GM12892 (cell line): ENCODE results near the gene SCYGR3.

Source experiments
- POLR2A ChIP-seq: IDR thresholded peaks from 2 replicates; pipeline ENCODE4 v1.6.1; 2011; ENCODE audit warnings: low read depth, low read length, control low read depth
- POLR2AphosphoS5 ChIP-seq: IDR thresholded peaks from 2 replicates; pipeline ENCODE4 v1.6.1; 2011; ENCODE audit warnings: low read depth, low read length, control low read depth

GRCh38 chr2:227634201-227634600 lies 19.6 kb upstream of the SCYGR3 start:
- no peak for TF ChIP-seq POLR2A
- no peak for TF ChIP-seq POLR2AphosphoS5
